Measurements from ENCODE around the gene ACAP3.

The ACAP3 gene

DNA sequence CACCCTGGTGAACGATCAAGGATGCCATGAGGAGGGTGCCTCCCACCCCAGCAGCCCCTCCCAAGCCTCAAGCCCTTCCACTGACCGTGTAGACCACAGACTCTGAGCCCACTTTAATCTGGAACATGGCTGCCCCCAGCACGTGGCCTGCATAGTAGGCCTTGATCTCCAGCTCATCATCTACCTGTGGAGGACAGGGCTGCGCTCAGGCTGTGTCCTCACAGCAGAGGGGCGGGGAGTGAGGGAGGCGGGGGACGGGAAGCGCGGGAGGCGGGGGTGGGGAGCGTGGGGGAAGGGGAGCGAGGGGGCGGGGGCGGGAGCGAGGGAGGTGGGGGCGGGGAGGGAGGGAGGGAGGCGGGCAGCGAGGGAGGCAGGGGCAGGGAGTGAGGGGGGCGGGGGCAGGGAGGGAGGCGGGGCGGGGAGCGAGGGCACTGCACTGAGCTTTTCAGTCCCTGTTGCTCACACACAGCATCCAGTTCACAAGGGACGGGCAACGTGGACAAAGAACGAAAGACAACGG, 7.8 kb upstream of the ACAP3 start:
- peaks cover 27% of the 10 kb centered on the region for H3K36me3 Mint-ChIP-seq (ENCODE audit: low read depth)
- no peaks in the 10 kb centered on the region for H3K4me1 Mint-ChIP-seq (ENCODE audit: low read depth)
- no peak overlapping the region for H3K4me3 Mint-ChIP-seq
- no peak overlapping the region for H3K27ac Mint-ChIP-seq
- H3K27me3 Mint-ChIP-seq: no peaks in the 10 kb centered on the region
- H3K9me3 Mint-ChIP-seq: no peaks in the 10 kb centered on the region

DNA sequence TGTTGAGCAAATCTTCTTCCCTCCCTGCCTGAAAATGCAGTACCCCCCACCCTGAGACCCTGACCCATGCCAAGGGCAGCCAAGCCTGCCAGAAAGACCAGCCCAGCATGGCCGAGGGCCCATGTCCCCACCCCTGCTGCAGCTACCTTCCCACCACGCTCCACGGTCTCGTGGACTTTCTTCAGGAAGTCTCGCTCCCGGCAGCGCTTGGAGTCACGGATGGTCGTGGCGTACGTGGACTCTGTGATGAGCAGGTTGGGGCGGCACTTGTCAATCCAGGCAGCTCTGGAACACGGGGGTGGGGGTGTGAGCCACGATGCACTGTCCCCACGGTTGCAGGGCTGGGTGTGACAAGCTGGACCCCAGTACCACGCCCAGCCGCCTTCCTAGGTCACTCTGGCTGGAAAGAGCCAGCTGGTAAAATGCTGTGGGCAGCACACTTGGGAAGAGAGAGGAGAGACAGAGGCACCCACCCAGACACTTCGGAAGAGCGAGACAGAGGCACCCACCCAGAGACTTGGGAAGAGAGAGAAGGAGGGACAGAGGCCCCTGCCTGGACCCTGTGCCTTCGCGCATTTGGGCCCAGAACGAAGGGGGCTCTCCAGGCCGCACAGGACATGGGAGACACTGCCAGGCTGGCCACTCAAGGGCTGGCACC, 7.1 kb upstream of the ACAP3 start:
- H3K27ac Mint-ChIP-seq: no peak overlapping the region
- peaks cover 22% of the 10 kb centered on the region for H3K36me3 Mint-ChIP-seq (ENCODE audit: low read depth)
- H3K4me1 Mint-ChIP-seq (ENCODE audit: low read depth): no peaks in the 10 kb centered on the region
- H3K27me3 Mint-ChIP-seq: no peaks in the 10 kb centered on the region
- no peak overlapping the region for H3K4me3 Mint-ChIP-seq
- H3K9me3 Mint-ChIP-seq: no peaks in the 10 kb centered on the region

DNA sequence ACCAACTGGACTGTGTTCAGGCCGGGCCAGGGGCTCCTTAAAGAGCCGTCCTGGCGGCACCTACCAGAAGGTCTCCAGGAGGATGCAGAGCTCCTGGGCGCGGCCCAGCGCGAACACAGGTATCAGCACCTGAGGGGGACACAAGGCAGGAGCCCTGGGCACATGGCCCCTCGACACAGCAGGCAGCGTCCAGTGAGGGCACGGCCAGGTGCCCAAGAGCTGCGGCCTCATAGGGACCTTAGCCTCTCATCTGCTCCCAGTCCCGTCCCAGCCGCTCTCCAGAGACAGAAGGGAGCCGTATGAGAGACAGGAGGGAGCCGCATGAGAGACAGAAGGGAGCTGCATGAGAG, 6.5 kb upstream of the ACAP3 start:
- Mint-ChIP-seq H3K4me1 (ENCODE audit: low read depth) (no peaks in the 10 kb centered on the region), H3K4me3 (no peak overlapping the region), H3K27me3 (no peaks in the 10 kb centered on the region), H3K27ac (no peak overlapping the region), H3K9me3 (no peaks in the 10 kb centered on the region), H3K36me3 (ENCODE audit: low read depth) (peaks cover 18% of the 10 kb centered on the region)

DNA sequence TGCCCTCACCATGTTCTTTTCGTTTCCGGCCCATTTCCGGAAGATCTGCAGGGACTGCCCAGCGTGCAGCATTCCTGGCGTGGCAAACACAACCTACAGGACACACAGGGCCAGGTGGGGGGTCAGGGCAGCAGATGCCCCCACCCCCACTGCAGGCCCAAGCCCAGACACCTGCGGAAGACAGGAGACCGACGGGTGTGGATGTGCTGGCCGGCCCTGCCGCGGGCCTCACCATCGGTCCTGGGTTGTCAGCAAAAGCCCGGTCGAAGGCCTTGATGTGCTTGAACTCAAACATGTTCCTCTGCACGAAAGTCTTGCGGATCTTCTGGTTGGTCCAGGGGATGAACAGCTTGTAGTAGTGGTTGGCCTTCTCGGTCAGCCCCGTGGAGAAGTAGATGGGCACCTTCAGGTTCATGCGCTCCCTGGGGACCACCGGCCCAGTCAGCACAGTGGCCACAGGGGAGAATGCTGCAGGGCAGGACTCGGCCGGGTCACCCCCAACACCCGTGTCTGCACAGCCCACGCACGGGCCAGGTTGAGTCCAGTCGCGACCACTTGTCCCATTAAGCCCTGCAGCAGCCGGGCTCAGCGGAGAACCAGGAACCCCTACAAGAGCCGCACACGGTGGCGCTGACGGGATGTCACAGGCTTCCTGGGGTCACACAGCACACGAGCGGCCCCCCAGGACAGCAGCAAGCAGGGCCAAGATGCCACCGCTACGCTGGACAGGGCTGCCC, 5.9 kb upstream of the ACAP3 start:
- Mint-ChIP-seq H3K4me1 (ENCODE audit: low read depth) (no peaks in the 10 kb centered on the region), H3K36me3 (ENCODE audit: low read depth) (peaks cover 18% of the 10 kb centered on the region), H3K9me3 (no peaks in the 10 kb centered on the region), H3K4me3 (no peak overlapping the region), H3K27ac (peak overlapping the region; percentile 31), H3K27me3 (no peaks in the 10 kb centered on the region)

DNA sequence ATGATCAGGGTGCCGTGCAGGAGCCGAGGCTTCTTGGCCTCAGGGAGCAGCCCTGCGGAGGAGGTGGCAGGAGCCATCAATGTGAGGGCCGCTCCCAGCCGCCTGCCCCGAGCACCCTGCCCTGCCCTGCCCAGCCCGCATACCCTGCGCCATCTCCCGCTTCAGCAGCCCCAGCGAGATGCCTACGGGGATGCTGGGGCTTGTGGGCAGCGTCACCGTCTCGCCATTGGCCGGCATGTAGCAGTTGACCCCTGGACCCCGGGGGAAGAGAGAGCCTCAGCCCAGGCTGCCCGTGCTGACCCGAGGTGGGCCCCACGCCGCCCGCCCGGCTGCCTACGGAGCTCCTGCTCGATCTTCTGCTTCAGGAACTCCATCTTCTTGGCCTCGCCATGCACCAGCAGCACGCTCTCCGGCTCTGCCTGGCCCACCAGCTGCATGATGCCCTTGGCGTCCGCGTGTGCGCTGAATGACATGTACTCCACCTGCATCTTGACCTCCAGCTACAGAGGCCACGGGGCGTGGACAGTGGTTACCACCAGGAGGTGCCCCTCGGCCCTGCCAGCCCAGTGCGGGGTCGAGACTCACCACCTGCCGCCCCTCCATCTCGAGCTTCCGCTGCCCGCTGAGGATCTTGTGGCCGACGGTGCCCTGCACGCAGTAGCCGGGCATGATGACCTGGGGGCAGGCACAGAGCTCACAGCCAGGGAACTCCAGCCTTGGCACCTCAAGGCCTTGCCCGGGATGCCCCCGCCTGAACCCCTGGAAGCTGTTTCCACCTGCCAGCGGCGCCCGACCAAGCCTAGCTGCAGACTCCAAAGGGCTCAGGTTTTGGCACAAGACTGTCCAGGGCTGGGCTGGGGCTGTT, 5.0 kb upstream of the ACAP3 start:
- Mint-ChIP-seq H3K27ac (no peak overlapping the region), H3K27me3 (no peaks in the 10 kb centered on the region), H3K9me3 (no peaks in the 10 kb centered on the region), H3K4me1 (ENCODE audit: low read depth) (no peaks in the 10 kb centered on the region), H3K4me3 (no peak overlapping the region), H3K36me3 (ENCODE audit: low read depth) (peaks cover 18% of the 10 kb centered on the region)

DNA sequence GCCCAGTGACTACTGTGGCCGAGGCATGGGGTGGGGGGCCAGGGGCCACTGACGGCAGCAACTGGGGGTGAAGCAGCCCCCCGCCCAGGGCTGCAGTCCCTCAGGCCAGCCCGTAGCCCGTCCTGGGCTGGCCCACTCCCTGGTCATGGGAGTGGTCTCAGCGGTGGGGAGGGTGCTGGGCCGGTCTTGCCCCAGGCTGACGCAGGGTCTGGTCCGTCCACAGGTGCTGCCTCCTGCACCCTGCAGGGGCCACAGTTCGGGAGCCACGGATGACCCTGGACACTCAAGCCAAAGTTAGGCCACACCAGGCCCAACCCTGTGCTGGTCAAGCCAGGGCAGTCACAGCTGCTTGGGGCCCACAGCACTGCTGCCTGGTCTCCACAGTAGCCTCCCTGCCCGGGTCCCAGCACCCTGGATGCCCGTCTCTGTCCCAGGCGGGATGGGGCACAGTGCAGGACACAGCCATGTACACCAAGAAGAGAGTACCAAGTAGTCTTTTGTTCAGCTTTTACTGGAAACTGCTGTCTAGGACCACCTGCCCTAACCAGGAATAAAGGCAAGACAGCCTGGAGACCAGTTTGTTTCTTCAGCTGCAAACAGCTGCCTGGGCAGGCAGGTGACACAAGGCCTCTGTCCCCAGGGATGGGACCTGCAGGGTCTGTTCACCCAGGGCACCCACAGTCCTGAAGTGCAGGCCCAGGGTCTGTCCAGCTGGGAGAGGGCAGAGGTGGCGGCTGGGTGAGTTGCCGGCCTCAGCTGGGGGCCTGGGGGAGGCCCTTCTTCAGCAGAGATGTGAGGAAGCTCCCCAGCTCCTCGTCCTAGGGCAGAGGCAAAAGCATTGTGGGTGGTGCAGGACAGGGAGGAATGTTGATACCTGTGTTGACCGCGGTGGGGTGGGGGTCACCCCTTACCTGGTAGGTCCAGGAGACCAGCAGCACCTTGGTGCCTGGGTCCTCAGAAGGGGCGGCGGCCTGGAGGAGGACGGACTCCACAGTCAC, 3.7 kb upstream of the ACAP3 start:
- H3K27ac Mint-ChIP-seq: no peak overlapping the region
- H3K27me3 Mint-ChIP-seq: no peaks in the 10 kb centered on the region
- H3K9me3 Mint-ChIP-seq: no peaks in the 10 kb centered on the region

DNA sequence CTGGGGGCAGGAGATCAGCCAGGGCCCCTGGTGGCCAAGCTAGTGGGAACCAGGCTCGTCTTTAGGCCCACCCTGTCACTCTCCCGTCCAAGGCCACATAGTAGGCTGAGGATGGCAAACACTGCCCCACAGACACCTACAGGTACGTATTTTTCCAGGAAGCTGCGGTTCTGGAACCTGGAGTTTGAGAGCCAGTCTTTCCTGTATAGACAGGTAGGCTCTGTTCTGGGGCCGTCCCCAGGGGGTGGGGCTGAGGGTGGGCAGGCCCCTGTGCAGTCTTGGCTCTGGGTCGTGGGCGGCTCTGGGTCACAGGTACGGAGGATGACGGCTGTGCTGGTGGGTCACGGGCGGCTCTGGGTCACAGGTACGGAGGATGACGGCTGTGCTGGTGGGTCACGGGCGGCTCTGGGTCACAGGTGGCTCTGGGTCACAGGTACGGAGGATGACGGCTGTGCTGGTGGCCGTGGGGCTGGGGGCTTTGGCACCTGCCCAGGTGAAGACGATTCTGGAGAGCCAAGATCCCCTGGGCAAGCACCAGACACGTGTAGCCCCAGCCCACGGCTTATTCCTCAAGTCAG, 2.8 kb upstream of the ACAP3 start:
- Mint-ChIP-seq H3K27me3 (no peaks in the 10 kb centered on the region), H3K4me1 (ENCODE audit: low read depth) (peaks cover 16% of the 10 kb centered on the region), H3K36me3 (ENCODE audit: low read depth) (peaks cover 8% of the 10 kb centered on the region), H3K9me3 (no peaks in the 10 kb centered on the region), H3K27ac (no peak overlapping the region), H3K4me3 (peak overlapping the region; percentile 14)

More for the DNA sequence above, 3.7 kb upstream of the ACAP3 start:
- Mint-ChIP-seq H3K4me1 (ENCODE audit: low read depth) (peaks cover 9% of the 10 kb centered on the region), H3K4me3 (no peak overlapping the region), H3K36me3 (ENCODE audit: low read depth) (peaks cover 12% of the 10 kb centered on the region)

DNA sequence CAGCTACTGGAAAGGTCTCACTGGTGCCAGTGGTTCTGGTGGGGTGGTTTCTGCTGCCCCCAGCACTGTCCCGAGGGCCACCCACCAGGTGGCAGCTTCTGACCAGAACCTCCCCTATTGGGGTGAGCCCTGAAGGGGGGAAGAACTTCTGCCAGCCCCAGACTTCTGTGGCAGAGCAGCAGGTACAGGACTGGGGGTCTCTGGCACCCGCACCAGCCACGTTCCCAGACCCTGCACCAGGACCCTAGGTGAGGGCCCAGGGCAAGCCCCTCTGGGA, 2.3 kb upstream of the ACAP3 start:
- peaks cover 7% of the 10 kb centered on the region for H3K36me3 Mint-ChIP-seq (ENCODE audit: low read depth)

DNA sequence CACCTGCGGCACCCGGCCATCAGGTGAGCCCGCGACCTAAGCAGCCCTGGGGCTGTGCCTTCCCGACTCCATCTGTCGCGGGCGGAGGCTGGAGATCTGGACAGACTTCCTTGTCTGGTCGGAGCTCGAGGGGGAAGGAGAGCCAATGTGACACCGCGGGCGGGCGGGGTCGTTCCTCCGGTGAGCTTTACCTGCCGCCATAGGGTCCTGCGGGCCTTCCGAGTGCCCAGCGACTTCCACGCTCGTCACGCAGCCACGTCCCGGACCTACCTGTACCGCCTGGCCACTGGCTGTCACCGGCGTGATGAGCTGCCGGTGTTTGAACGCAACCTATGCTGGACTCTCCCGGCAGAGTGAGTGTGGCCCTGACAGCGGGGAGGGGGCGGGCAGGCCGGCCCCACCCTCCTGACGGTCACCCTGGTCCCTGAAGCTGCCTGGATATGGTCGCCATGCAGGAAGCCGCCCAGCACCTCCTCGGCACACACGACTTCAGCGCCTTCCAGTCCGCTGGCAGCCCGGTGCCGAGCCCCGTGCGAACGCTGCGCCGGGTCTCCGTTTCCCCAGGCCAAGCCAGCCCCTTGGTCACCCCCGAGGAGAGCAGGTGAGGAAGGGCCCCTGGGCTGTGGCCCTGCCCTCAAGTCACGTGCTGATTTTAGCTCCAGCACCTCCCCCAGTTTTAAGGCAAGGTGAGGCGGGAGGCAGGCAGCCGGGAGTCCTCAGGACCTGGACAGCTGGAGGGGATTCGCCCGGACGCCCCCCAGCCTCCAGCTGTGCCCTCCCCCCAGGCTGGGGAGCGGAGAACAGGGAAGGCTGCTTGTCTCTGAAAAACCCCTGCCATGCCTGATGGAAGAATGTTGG, 1.8 kb upstream of the ACAP3 start:
- peaks cover 4% of the 10 kb centered on the region for H3K36me3 Mint-ChIP-seq (ENCODE audit: low read depth)
- peak overlapping the region; percentile 12 for H3K27ac Mint-ChIP-seq
- no peaks in the 10 kb centered on the region for H3K27me3 Mint-ChIP-seq
- peak overlapping the region; percentile 81 for H3K4me3 Mint-ChIP-seq
- H3K4me1 Mint-ChIP-seq (ENCODE audit: low read depth): peaks cover 19% of the 10 kb centered on the region
- no peaks in the 10 kb centered on the region for H3K9me3 Mint-ChIP-seq

More for the DNA sequence above, 2.3 kb upstream of the ACAP3 start:
- H3K4me3 Mint-ChIP-seq: no peak overlapping the region
- no peaks in the 10 kb centered on the region for H3K27me3 Mint-ChIP-seq
- peaks cover 19% of the 10 kb centered on the region for H3K4me1 Mint-ChIP-seq (ENCODE audit: low read depth)
- no peaks in the 10 kb centered on the region for H3K9me3 Mint-ChIP-seq
- no peak overlapping the region for H3K27ac Mint-ChIP-seq

DNA sequence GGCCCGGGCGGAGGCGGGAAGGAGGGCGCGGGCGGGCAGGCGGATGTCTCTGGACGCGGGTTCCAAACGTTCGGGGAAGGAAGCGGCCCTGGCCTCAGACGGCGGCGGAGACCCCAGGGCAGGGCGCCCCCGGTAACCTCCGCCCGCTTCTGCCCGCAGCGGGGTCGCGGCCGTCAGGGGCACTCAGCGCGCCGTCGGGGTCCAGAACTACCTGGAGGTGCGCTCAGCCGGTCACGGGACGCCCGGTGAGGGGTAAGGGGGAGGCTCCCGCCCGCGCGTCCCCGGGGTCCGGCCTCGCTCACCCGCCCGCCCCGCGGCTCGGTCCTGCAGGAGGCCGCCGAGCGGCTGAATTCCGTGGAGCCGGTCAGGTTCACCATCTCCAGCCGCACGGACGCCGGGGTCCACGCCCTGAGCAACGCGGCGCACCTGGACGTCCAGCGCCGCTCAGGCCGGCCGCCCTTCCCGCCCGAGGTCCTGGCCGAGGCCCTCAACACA, 1.1 kb upstream of the ACAP3 start:
- Mint-ChIP-seq H3K27me3 (no peaks in the 10 kb centered on the region), H3K36me3 (ENCODE audit: low read depth) (peaks cover 3% of the 10 kb centered on the region), H3K27ac (peak overlapping the region; percentile 84), H3K9me3 (no peaks in the 10 kb centered on the region), H3K4me1 (ENCODE audit: low read depth) (peaks cover 19% of the 10 kb centered on the region), H3K4me3 (peak overlapping the region; percentile 85)

DNA sequence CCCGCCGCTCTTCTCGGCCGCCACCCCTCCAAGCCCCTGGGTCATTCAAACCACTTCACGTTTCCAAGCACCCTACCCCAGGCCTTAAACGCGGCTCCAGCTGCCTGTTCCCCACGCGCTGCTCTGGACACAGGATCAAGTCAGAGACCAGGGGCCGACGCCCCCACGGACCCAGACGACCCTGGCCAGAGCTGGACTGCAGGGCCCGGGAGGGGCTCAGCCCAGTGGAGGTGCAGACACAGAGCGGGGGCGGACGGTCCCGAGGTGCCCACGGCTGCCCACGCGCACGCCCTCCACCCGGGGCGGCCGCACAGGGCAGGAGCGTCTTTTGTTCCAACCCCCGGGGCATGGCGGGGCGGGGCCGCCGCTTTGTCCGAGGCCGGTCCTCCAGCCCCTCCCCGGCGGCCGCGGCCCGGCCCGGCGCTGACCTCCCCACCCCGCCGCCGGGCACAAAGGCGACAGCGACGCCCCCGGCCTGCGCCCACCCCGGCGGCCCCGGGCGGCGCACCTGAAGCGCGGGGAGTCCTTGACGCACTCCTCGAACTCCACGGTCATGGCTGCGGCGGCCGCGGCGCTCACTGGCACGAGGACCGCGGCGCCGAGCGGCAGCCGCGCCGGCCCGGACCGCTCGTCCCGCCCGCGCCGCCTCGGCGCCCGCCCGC, 338 bp downstream of the ACAP3 start:
- H3K27me3 Mint-ChIP-seq: no peaks in the 10 kb centered on the region
- H3K36me3 Mint-ChIP-seq (ENCODE audit: low read depth): no peaks in the 10 kb centered on the region
- H3K9me3 Mint-ChIP-seq: no peaks in the 10 kb centered on the region
- H3K27ac Mint-ChIP-seq: peak overlapping the region; percentile 40
- peak overlapping the region; percentile 86 for H3K4me3 Mint-ChIP-seq
- H3K4me1 Mint-ChIP-seq (ENCODE audit: low read depth): peaks cover 19% of the 10 kb centered on the region

DNA sequence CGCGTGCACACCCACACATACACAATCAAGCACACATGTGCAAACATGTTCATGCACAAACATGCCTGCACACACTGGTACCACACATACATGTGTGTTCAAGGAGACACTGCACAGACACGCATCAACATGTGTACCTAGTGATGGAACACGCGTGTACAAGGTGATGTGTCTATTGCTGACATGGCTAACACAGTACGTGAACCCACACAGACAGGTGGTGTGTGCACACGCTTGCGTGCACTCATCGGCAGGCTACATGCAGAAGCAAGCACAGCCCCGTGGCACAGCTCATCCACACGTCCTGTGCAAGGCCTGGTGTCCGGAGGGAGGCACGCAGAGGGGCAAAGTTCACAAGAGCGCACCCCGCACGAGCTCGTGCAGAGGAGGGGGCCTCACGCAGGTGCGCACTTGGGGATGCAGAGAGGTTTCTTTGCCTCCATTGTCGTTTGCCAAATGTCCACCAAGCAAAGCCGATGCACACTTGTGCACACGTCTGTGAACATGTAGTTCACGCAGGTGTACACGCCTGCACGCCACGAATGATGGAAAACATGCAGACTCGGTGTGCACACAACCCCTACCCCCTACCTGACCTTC, 969 bp downstream of the ACAP3 start:
- Mint-ChIP-seq H3K27me3 (no peaks in the 10 kb centered on the region), H3K4me1 (ENCODE audit: low read depth) (peaks cover 19% of the 10 kb centered on the region), H3K36me3 (ENCODE audit: low read depth) (no peaks in the 10 kb centered on the region), H3K9me3 (no peaks in the 10 kb centered on the region), H3K27ac (peak overlapping the region; percentile 40), H3K4me3 (peak overlapping the region; percentile 86)
